A673 (cell line): ENCODE measurements around the gene HCK.
"Not testable (repeated sequence)": the region's sequence is repeated elsewhere in the genome, so short reads cannot be mapped to it uniquely, and the experiment has no call there.

Experiments used
- EZH2 ChIP-seq: fragments of 200-600 bp; sonication (generic); IDR thresholded peaks from 2 replicates; pipeline ENCODE4 v1.6.1; 2017; ENCODE audit warnings: borderline replicate concordance, low read depth, mild to moderate bottlenecking, mixed read lengths, antibody characterized with exemption, low read length; ENCODE audit not compliant: poor library complexity, severe bottlenecking
- TF ChIP-seq, protein P1 (sequence below): fragments of 300-800, 200-600 bp; sonication (generic); conservative IDR thresholded peaks from 2 replicates; pipeline ENCODE4 v1.5.1; 2017; ENCODE audit warnings: low read depth, mild to moderate bottlenecking, antibody characterized with exemption, low read length, moderate library complexity, mixed read lengths

DNA sequence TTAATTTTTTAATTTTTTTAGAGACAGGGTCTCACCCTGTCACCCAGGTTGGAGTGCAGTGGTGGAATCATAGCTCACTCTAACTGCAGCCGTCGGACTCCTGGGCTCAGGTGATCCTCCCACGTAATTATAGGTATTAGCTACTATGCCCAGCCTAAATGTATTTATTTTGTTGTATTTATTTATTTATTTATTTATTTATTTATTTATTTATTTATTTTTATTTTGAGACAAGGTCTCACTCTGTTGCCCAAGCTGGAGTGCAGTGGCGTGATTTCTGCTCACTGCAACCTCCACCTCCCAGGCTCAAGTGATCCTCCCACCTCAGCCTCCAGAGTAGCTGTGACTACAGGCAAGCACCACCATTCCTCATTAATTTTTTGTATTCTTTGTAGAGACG, 66.4 kb downstream of the HCK start:
- TF ChIP-seq, protein P1, sequence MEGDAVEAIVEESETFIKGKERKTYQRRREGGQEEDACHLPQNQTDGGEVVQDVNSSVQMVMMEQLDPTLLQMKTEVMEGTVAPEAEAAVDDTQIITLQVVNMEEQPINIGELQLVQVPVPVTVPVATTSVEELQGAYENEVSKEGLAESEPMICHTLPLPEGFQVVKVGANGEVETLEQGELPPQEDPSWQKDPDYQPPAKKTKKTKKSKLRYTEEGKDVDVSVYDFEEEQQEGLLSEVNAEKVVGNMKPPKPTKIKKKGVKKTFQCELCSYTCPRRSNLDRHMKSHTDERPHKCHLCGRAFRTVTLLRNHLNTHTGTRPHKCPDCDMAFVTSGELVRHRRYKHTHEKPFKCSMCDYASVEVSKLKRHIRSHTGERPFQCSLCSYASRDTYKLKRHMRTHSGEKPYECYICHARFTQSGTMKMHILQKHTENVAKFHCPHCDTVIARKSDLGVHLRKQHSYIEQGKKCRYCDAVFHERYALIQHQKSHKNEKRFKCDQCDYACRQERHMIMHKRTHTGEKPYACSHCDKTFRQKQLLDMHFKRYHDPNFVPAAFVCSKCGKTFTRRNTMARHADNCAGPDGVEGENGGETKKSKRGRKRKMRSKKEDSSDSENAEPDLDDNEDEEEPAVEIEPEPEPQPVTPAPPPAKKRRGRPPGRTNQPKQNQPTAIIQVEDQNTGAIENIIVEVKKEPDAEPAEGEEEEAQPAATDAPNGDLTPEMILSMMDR = not testable (repeated sequence)
- not testable (repeated sequence) for TF ChIP-seq EZH2
